Activated naive CD8-positive, alpha-beta T cell treated with anti-CD3 and anti-CD28 coated beads, Interleukin-2, amount 10 ng/mL, durations not matched to agents 7 days and 5 days (primary cell): ENCODE measurements around the gene HAUS7. TPM values are rescaled to one million over a fixed set of nuclear protein-coding genes. Genes with fewer than 3 reads are reported as not detected.

Experiments
- ATAC-seq: fragments of 150-1000 bp; cut with Tn5 transposase; one replicate; pipeline ENCODE4 v1.10.0; 2021; ENCODE audit warnings: low read depth, moderate library complexity
- POLR2A ChIA-PET: fragments of 350-600 bp; sonication (Branson Sonifier 250); formaldehyde crosslinking; loops from one replicate; lab custom pipeline; 2021; ENCODE audit warnings: antibody characterized with exemption; lab: Charles Lee
- DNase-seq: peaks from one replicate; pipeline ENCODE4 v3.0.0; 2021
- H3K27ac Mint-ChIP-seq: one replicate; pipeline ENCODE4 v1.8.0; 2022; ENCODE audit warnings: mild to moderate bottlenecking, mixed read lengths
- H3K27me3 Mint-ChIP-seq: one replicate; pipeline ENCODE4 v1.8.0; 2022; ENCODE audit warnings: mild to moderate bottlenecking, moderate library complexity, mixed read lengths
- H3K36me3 Mint-ChIP-seq: one replicate; pipeline ENCODE4 v1.8.0; 2021; ENCODE audit warnings: mild to moderate bottlenecking, mixed read lengths
- H3K4me1 Mint-ChIP-seq: one replicate; pipeline ENCODE4 v1.8.0; 2021; ENCODE audit warnings: mixed read lengths
- H3K4me3 Mint-ChIP-seq: one replicate; pipeline ENCODE4 v1.8.0; 2022; ENCODE audit warnings: mild to moderate bottlenecking, moderate library complexity, mixed read lengths
- H3K9me3 Mint-ChIP-seq: one replicate; pipeline ENCODE4 v1.8.0; 2021; ENCODE audit warnings: mixed read lengths
- total RNA-seq, 2 experiments: library from RNA; stranded (reverse); gene quantifications; one replicate each; pipeline ENCODE4 v1.2.3, GENCODE V29; 2021

Gene HAUS7
- total RNA-seq, 2 experiments from 2014 or later = 35.4 to 36.5 TPM

DNA sequence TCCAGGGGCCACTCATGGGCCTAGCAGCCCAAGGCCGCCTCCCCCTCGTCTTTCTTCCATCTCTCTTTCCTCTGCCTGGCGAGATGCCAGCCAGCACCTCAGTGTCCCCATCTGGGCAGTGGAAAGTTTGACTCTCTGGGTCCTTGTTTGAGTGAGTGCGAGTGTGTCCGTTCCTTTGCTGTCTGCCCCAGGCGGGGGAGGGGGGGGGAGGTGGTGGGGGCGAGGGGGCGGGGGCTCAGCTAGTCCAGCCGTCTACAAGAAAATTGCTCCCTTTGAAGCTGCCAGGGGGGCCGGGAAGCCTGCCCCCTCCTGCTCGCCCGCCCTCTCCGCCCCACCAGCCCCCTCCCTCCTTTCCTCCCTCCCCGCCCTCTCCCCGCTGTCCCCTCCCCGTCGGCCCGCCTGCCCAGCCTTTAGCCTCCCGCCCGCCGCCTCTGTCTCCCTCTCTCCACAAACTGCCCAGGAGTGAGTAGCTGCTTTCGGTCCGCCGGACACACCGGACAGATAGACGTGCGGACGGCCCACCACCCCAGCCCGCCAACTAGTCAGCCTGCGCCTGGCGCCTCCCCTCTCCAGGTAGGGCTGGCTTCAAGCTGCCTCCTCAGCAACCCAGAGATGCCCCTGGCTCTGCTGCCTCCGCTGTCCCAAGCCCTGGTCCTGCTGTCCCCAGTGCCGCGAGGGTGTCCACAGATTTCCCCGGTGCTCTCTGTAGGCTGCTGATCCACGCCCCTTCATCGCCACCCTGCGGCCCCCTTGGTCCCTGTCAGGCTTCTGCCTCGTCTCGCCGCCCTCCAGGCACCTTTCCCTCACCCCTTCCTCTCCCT, 24.4 kb upstream of the HAUS7 start, which contains the start of gene BGN:
Gene BGN, plus strand, starts transcription at position 440 of the 821 bp plus-strand sequence. CDS start 9,652 bp downstream, outside the sequence.
- Mint-ChIP-seq H3K4me3 (no peak within 1 kb of the TSS), H3K4me1 (no peaks in the 10 kb centered on the region), H3K27ac (no peak within 1 kb of the TSS), H3K36me3 (no peaks in the 10 kb centered on the region), H3K27me3 (no peaks in the 10 kb centered on the region), H3K9me3 (no peaks in the 10 kb centered on the region)
- DNase-seq (no peak), ATAC-seq (no peak)
- POLR2A ChIA-PET = no interaction called here

DNA sequence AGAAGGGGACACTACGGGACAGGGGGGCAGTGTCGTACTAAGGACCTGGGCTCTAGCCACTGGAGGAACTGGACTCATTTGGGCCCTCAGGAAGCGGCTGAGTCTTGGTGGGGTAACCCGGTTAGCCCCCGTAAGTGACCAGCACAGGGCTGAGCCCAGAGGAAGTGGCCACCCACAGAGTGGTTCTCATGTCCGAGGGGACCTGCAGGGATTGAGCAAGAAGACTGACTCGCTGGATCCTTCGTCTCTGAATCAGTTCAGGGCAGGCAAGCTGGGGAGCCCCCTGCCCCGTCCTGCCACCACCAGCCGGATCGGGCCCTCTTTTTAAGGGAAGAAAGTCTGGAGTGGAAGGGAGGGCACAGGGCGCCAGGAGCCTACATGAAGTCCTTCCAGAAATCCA, 23.7 kb upstream of the HAUS7 start:
- ATAC-seq = no peak
- Mint-ChIP-seq H3K4me1 (no peaks in the 10 kb centered on the region), H3K27ac (no peak overlapping the region), H3K36me3 (no peaks in the 10 kb centered on the region), H3K4me3 (no peak overlapping the region), H3K27me3 (no peaks in the 10 kb centered on the region), H3K9me3 (no peaks in the 10 kb centered on the region)
- POLR2A ChIA-PET = no interaction called here
- DNase-seq = no peak

DNA sequence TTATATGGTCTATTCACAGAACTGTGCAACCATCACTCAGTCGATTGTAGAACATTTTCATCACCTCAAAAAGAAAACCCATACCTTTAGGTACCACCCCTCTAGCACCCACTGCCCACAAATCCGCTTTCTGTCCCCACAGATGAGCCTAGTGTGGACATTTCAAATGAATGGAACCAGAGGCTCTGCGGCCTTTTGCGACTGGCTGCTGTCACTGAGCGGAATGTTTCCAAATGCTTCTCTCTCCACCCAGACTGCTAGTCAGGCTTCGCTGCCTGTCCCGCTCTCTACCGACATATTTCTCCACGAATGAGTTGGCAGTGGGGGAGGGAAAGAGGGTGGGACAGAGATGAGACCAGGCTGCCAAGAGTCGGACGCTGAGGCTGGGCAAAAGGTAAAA, 22.7 kb upstream of the HAUS7 start:
- Mint-ChIP-seq H3K27me3 (no peaks in the 10 kb centered on the region), H3K27ac (no peak overlapping the region), H3K4me1 (no peaks in the 10 kb centered on the region), H3K9me3 (no peaks in the 10 kb centered on the region), H3K4me3 (no peak overlapping the region), H3K36me3 (no peaks in the 10 kb centered on the region)
- ATAC-seq (no peak), DNase-seq (no peak)
- POLR2A ChIA-PET = no interaction called here

DNA sequence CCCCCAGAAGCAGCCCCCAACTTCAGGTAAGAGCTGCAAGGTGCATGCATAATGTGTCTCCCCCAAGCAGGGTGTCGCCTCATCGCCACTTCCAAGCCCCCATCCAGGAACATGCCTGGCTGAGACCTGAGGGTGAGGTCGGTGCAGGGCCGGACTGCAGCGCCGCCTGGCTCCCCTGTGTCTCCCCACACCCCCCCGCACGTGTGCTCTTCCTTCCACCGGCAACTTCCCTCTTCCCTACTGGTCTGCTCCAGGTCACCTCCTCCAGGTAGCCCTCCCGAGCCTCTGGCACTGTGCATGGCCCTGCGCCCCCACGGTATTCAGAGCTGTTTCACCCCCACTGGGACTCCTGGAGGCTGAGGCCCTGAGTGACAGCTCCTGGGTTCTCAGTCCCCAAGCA, 22.2 kb upstream of the HAUS7 start:
- no peaks in the 10 kb centered on the region for H3K4me1 Mint-ChIP-seq
- H3K27me3 Mint-ChIP-seq = no peaks in the 10 kb centered on the region
- H3K27ac Mint-ChIP-seq = no peak overlapping the region
- POLR2A ChIA-PET = no interaction called here
- no peak for DNase-seq
- no peaks in the 10 kb centered on the region for H3K9me3 Mint-ChIP-seq
- no peak for ATAC-seq
- no peak overlapping the region for H3K4me3 Mint-ChIP-seq
- no peaks in the 10 kb centered on the region for H3K36me3 Mint-ChIP-seq

DNA sequence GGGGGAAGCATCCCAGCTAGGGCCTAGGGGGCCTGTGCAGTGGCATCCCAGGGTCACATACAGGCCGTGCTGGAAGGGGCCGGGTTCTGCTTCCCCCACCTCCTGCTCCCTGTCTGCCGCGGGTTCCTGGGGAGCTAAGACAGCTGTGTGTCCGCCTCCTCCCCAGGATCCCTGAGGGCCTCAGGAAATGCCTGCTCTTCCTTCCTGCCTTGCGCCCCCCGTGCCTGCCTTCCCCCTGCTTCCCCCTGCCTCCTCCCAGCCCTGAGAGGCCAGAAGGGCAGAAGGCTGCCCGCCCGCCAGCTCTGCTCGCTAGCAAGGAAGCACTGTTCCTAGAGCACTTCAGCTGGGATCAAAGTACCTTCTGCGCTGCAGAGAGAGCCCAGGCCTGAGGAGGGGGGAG, 21.5 kb upstream of the HAUS7 start:
- Mint-ChIP-seq H3K27me3 (no peaks in the 10 kb centered on the region), H3K4me3 (no peak overlapping the region), H3K36me3 (no peaks in the 10 kb centered on the region), H3K27ac (no peak overlapping the region), H3K4me1 (no peaks in the 10 kb centered on the region), H3K9me3 (no peaks in the 10 kb centered on the region)
- DNase-seq (no peak), ATAC-seq (no peak)
- POLR2A ChIA-PET = no interaction called here

DNA sequence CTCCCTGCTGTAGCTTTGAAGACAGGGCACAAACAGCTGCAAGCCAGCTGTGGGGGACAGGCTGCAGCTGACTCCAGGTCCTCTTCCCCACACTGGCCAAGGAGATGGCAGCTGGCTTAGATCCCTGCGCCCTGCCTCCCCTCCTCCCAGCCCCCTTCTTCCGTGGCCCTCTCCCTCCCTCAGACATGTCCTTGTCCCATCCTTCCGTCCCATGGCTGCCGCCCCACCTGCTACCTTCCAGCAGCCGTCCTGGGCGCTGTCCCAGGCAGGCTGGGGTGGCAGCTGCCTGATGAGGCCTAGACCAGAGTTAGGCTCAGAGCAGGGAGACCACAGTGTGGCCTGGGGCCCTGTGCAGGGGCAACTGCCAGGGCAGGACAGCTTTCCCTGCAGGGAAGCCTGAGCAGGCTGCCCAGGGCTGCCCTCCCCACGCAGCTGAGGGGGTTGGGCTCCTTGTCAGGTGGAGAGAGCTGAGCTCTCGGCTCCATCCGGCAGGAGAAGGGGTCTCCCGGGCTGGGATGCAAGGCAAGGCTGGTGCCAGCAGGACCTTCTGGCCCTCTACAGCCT, 21.1 kb upstream of the HAUS7 start:
- Mint-ChIP-seq H3K4me3 (no peak overlapping the region), H3K27ac (no peak overlapping the region)
- POLR2A ChIA-PET = no interaction called here

DNA sequence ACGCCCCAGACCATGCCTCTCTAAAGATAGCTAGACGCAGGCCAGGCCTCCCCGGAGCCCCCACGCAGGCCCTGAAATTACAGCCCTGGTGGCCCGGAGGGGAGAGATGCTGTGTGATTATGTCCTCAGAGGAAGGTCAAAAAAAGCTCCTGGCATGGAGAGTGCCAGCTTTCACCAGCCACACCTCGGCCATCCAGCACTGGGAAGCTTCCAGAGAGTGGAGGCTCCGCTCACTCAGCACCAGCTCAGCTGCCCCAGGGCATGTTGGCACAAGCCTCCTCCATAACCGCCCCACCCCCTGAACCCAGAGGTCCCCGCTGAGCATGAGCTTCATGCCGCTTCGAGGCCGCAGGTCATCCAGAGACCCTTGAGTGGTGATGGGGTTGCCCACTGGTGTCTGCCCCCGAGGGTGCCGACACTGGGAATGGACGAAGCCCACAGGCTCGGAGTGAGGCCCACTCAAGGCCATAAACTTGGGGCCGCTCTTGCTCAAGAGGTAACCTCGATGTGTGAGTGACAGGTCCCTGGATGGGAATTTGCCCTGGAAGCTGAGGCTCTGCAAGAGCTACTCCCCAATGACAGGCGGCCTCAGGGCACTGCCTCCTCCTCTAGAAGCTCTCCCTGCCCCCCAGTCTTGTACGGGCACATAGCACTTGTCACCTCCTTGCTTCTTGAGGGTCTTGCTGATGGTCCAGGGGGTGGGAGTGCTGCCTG, 20.0 kb upstream of the HAUS7 start:
- H3K36me3 Mint-ChIP-seq = no peaks in the 10 kb centered on the region
- H3K4me3 Mint-ChIP-seq = no peak overlapping the region
- no peaks in the 10 kb centered on the region for H3K4me1 Mint-ChIP-seq
- POLR2A ChIA-PET = no interaction called here
- H3K27me3 Mint-ChIP-seq = no peaks in the 10 kb centered on the region
- H3K9me3 Mint-ChIP-seq = no peaks in the 10 kb centered on the region
- DNase-seq (no peak), ATAC-seq (no peak)
- no peak overlapping the region for H3K27ac Mint-ChIP-seq

More for the DNA sequence above, 21.1 kb upstream of the HAUS7 start:
- no peaks in the 10 kb centered on the region for H3K4me1 Mint-ChIP-seq
- H3K27me3 Mint-ChIP-seq = no peaks in the 10 kb centered on the region
- ATAC-seq (no peak), DNase-seq (no peak)
- no peaks in the 10 kb centered on the region for H3K36me3 Mint-ChIP-seq
- no peaks in the 10 kb centered on the region for H3K9me3 Mint-ChIP-seq

DNA sequence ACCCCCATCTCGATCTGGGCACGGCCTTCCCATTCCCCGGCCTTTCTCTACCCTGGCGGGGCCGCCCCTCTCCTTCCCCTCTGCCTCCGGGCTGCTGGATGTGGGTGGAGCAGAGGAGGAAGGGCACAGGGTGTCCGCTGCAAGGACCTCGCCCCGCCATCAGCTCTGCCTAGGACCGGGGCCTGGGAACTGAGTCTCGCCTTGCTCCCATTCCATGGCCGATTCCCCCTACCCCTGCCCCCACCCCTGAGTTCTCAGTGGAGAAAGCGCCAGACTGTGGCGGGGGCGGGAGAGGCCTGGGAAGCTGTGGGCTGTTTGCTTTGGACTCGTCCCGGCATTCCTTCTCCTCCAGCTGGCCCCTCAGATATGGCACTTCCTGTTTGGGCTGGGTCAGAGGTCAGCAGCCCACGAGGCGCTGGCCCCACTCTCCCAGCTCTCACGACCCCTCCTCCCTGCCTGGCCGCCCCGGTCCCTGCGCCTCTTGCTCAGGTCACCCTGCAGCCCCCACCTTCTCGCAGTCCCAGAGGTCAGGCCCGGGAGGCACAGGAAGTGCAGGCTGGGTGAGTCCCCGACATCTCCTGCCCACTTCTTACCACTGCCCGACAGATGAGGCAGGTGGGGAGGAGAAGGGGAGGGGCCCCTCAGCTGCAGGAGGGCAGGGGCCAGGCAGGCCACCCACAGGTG, 18.0 kb upstream of the HAUS7 start:
- DNase-seq (no peak), ATAC-seq (no peak)
- POLR2A ChIA-PET = no interaction called here
- Mint-ChIP-seq H3K27ac (no peak overlapping the region), H3K27me3 (no peaks in the 10 kb centered on the region), H3K4me1 (no peaks in the 10 kb centered on the region), H3K4me3 (no peak overlapping the region), H3K9me3 (no peaks in the 10 kb centered on the region), H3K36me3 (no peaks in the 10 kb centered on the region)

DNA sequence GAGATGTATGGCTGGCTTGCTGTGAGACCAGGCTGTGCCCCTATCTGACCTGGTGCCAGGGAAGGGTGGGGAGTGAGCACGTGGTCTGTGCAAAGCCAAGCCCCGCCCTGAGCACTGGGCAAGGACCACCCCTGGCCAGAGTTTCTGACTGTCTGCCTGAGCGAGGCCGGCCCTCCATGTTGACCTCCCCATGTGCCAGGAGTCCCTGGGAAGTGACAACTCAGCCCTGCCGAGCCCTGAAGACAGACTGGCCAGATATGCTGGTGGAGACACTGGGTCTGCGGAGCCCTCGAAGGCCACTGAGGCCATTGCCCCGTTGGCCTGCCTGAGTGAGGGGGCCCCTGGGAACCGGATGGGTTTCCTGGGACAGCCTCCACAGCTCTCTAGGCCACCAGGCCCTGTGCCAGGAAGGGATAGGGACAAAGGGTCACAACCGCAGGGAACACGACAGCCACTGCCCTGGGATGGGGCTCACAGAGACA, 17.3 kb upstream of the HAUS7 start:
- ATAC-seq (no peak), DNase-seq (no peak)
- Mint-ChIP-seq H3K27me3 (no peaks in the 10 kb centered on the region), H3K27ac (no peak overlapping the region), H3K36me3 (no peaks in the 10 kb centered on the region), H3K9me3 (no peaks in the 10 kb centered on the region), H3K4me1 (no peaks in the 10 kb centered on the region), H3K4me3 (no peak overlapping the region)
- POLR2A ChIA-PET = no interaction called here

DNA sequence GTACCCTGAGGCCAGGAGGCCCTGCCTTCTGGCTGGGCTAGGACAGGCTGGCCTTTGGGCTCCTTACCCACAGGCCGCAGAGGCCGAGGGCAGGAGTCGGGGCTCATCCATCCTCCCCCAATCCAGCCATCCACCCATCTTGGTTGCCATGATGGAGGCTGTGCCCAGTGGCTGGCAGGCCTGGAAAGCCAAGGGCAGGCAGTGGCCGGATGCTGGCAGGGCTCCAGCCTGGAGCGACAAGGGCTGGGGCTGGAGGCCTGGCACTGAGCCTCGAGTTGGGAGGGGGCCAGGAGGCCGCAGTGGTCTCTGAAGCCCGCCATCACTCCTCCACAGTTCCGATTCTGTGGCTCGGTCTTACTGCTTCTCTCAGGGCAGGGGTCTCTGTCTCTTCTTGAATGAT, 15.8 kb upstream of the HAUS7 start:
- Mint-ChIP-seq H3K4me3 (no peak overlapping the region), H3K4me1 (no peaks in the 10 kb centered on the region), H3K27ac (no peak overlapping the region), H3K36me3 (no peaks in the 10 kb centered on the region), H3K9me3 (no peaks in the 10 kb centered on the region), H3K27me3 (no peaks in the 10 kb centered on the region)
- ATAC-seq = no peak
- POLR2A ChIA-PET = no interaction called here
- DNase-seq = no peak

DNA sequence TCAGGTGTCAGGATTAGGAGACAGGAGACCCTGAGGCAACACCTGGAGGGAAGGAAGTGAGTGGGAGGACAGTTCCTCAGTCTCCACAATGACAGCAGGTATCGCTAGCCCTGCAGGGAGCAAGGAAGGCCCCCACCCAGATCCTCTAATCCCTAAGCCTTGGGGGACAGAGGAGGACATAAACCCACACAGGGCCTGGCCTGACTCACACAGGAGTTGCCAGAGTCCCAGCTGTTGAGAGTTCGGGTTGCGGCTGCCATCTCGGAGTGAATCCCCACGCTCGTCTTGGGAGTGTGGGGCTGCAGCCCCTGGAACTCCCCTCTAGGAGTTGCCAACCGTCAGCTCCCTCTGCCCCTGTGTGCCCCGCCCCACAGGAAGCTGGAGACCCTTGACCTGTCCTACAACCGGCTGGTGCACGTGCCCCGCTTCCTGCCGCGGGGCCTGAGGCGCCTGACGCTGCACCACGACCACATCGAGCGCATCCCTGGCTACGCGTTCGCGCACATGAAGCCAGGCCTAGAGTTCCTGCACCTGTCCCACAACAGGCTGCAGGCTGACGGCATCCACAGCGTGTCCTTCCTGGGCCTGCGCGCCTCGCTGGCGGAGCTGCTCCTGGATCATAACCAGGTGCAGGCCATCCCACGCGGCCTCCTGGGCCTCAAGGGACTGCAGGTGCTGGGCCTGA, 15.2 kb upstream of the HAUS7 start:
- no peak overlapping the region for H3K27ac Mint-ChIP-seq
- no peaks in the 10 kb centered on the region for H3K36me3 Mint-ChIP-seq
- H3K9me3 Mint-ChIP-seq = no peaks in the 10 kb centered on the region
- DNase-seq = no peak
- H3K27me3 Mint-ChIP-seq = no peaks in the 10 kb centered on the region
- POLR2A ChIA-PET = no interaction called here
- no peak overlapping the region for H3K4me3 Mint-ChIP-seq
- no peak for ATAC-seq
- H3K4me1 Mint-ChIP-seq = no peaks in the 10 kb centered on the region

DNA sequence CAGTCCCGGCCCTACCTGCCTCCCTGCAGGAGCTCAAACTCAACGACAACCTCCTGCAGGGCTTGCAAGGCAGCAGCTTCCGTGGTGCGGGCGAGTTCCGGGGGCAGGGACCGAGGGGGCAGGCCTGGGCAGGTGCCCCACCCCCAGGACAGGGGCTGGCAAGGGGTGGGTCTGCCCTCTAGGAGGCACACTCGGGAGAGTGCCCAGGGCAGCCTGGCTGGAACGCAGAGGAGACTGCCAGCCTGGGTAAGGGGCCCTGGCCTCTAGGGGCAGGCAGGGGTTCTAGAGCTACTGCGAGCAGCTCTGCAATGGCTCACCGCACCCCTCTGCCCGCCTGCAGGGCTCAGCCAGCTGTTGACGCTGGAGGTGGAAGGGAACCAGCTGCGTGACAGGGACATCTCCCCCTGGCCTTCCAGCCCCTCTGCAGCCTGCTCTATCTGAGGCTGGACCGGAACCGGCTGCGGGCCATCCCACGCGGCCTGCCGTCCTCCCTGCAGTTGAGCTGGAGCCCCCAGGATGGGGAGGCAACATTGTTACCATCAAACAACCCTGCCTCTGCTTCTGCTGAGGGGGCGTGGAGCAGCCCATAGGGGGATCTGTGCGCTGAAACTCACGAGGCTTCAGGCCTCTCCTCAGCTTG, 12.1 kb upstream of the HAUS7 start:
- no peak overlapping the region for H3K4me3 Mint-ChIP-seq
- H3K9me3 Mint-ChIP-seq = no peaks in the 10 kb centered on the region
- no peak overlapping the region for H3K27ac Mint-ChIP-seq
- DNase-seq (no peak), ATAC-seq (no peak)
- H3K36me3 Mint-ChIP-seq = no peaks in the 10 kb centered on the region
- no peaks in the 10 kb centered on the region for H3K4me1 Mint-ChIP-seq
- no peaks in the 10 kb centered on the region for H3K27me3 Mint-ChIP-seq
- POLR2A ChIA-PET = no interaction called here
